ENCODE results near the gene NPFFR1. TPM values are rescaled to one million over a fixed set of nuclear protein-coding genes. Genes with fewer than 3 reads are reported as not detected.
A peak's percentile ranks its signal among the peaks of the same experiment; 100 is the strongest.

The NPFFR1 gene
- total RNA-seq, 2 donors from 2014 or later = 0.02 TPM; not detected in 1

GRCh38 chr10:70285476-70285831 lies 1.6 kb upstream of the NPFFR1 start:
- no peak overlapping the region for H3K27ac ChIP-seq (ENCODE audit: low read depth, low read length)
- 92 to 100% methylated on average over 1 to 2 of the region's 2 CpGs for WGBS, 2 experiments (ENCODE audit: insufficient coverage in 1 of 2, insufficient read length in 1 of 2)
- no peak for DNase-seq
- H3K9me3 ChIP-seq (ENCODE audit: control insufficient read depth, low read length) = peaks cover 7% of the 10 kb centered on the region
- H3K4me3 ChIP-seq (ENCODE audit: low read length) = no peak overlapping the region
- H3K27me3 ChIP-seq (ENCODE audit: control insufficient read depth, insufficient read depth, low read length, poor library complexity, severe bottlenecking) = peaks cover 56% of the 10 kb centered on the region
- Mint-ChIP-seq H3K27ac (no peak overlapping the region), H3K9me3 (peaks cover 5% of the 10 kb centered on the region), H3K4me3 (no peak overlapping the region), H3K27me3 (ENCODE audit: insufficient read depth) (peaks cover 62% of the 10 kb centered on the region), H3K36me3 (ENCODE audit: low read depth) (no peaks in the 10 kb centered on the region), H3K4me1 (no peaks in the 10 kb centered on the region)
- no peak for TF ChIP-seq CTCF (conservative IDR thresholded peaks at IDR 0.05)
- no peaks in the 10 kb centered on the region for H3K36me3 ChIP-seq (ENCODE audit: control insufficient read depth, insufficient read depth, low read length)
- H3K9ac ChIP-seq (ENCODE audit: extremely low read depth, low read length, poor library complexity, severe bottlenecking) = no peak overlapping the region
- H3K4me1 ChIP-seq (ENCODE audit: control insufficient read depth, insufficient read depth, low read length) = no peaks in the 10 kb centered on the region

- H3K36me3 Mint-ChIP-seq (ENCODE audit: low read depth) = no peaks in the 10 kb centered on the region
- Histone ChIP-seq H3K36me3 (ENCODE audit: control insufficient read depth, insufficient read depth, low read length) (no peaks in the 10 kb centered on the region), H3K27me3 (ENCODE audit: control insufficient read depth, insufficient read depth, low read length, poor library complexity, severe bottlenecking) (peaks cover 63% of the 10 kb centered on the region), H3K4me3 (ENCODE audit: low read length) (no peak overlapping the region), H3K9me3 (ENCODE audit: control insufficient read depth, low read length) (peaks cover 7% of the 10 kb centered on the region), H3K27ac (ENCODE audit: low read depth, low read length) (no peak overlapping the region), H3K4me1 (ENCODE audit: control insufficient read depth, insufficient read depth, low read length) (no peaks in the 10 kb centered on the region), H3K9ac (ENCODE audit: extremely low read depth, low read length, poor library complexity, severe bottlenecking) (no peak overlapping the region)
- H3K9me3 Mint-ChIP-seq = peaks cover 5% of the 10 kb centered on the region
- no peak for DNase-seq
- no peak overlapping the region for H3K4me3 Mint-ChIP-seq
- H3K27me3 Mint-ChIP-seq (ENCODE audit: insufficient read depth) = peaks cover 64% of the 10 kb centered on the region
- TF ChIP-seq CTCF (conservative IDR thresholded peaks at IDR 0.05) = no peak
- H3K4me1 Mint-ChIP-seq = no peaks in the 10 kb centered on the region
- H3K27ac Mint-ChIP-seq = no peak overlapping the region
- WGBS, 2 experiments (ENCODE audit: insufficient coverage in 1 of 2, insufficient read length in 1 of 2) = 71 to 100% methylated on average over 3 to 4 of the region's 4 CpGs
Observed at GRCh38 chr10:70284542-70285475, 1.0 kb upstream of the NPFFR1 start.

GRCh38 chr10:70283071-70283444 lies 746 bp downstream of the NPFFR1 start:
- Histone ChIP-seq H3K36me3 (ENCODE audit: control insufficient read depth, insufficient read depth, low read length) (no peaks in the 10 kb centered on the region), H3K9me3 (ENCODE audit: control insufficient read depth, low read length) (peaks cover 7% of the 10 kb centered on the region), H3K27me3 (ENCODE audit: control insufficient read depth, insufficient read depth, low read length, poor library complexity, severe bottlenecking) (peaks cover 70% of the 10 kb centered on the region), H3K27ac (ENCODE audit: low read depth, low read length) (no peak overlapping the region), H3K4me1 (ENCODE audit: control insufficient read depth, insufficient read depth, low read length) (no peaks in the 10 kb centered on the region), H3K4me3 (ENCODE audit: low read length) (no peak overlapping the region), H3K9ac (ENCODE audit: extremely low read depth, low read length, poor library complexity, severe bottlenecking) (no peak overlapping the region)
- no CpG with 5 or more reads among the region's 1 CpG for WGBS, 2 experiments (ENCODE audit: insufficient coverage in 1 of 2, insufficient read length in 1 of 2)
- no peaks in the 10 kb centered on the region for H3K4me1 Mint-ChIP-seq
- H3K27ac Mint-ChIP-seq = no peak overlapping the region
- H3K36me3 Mint-ChIP-seq (ENCODE audit: low read depth) = no peaks in the 10 kb centered on the region
- peaks cover 62% of the 10 kb centered on the region for H3K27me3 Mint-ChIP-seq (ENCODE audit: insufficient read depth)
- H3K9me3 Mint-ChIP-seq = peaks cover 5% of the 10 kb centered on the region
- no peak for DNase-seq
- no peak for TF ChIP-seq CTCF (conservative IDR thresholded peaks at IDR 0.05)
- peak overlapping the region; percentile 16 for H3K4me3 Mint-ChIP-seq
